Measurements from ENCODE around the gene ZNF385B.

The ZNF385B gene

DNA sequence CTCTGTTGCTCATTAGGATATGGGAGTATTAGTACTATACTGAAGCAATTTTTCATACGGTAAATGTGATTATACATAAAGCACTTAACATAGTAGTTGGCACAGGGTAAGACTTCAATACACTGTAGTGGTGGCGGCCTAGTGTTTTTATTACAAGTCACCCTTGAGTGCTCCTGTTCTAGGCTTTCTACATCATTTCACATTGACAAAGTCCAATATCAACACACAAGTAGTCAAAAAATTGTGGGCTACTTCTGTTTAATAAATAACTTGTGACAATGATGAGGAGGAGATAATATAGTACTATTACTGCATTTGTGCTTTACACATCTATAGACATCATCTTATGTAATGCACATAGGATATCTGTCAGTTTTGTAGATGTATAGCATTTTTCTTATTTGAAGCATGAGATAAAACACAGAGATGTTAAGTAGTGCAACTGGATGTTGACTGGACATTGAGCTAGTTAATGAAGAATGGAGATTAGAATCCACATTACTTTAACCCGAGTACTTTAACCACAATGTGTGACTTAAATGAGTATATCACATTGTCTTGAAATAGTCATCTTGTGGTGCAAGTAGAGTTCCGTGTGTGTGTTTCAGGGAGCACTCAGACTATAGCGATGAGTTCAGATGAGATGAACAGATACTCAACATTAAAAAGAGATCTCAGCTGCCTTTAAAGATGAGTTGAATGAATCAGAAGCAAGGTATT is 134.8 kb downstream of the ZNF385B start:
- Mint-ChIP-seq H3K27ac (no peak overlapping the region), H3K36me3 (ENCODE audit: low read depth) (no peaks in the 10 kb centered on the region), H3K4me3 (no peak overlapping the region), H3K27me3 (ENCODE audit: low read depth) (no peaks in the 10 kb centered on the region), H3K4me1 (ENCODE audit: low read depth) (no peaks in the 10 kb centered on the region), H3K9me3 (no peaks in the 10 kb centered on the region)
- no peak for DNase-seq (ENCODE audit: low spot score)

DNA sequence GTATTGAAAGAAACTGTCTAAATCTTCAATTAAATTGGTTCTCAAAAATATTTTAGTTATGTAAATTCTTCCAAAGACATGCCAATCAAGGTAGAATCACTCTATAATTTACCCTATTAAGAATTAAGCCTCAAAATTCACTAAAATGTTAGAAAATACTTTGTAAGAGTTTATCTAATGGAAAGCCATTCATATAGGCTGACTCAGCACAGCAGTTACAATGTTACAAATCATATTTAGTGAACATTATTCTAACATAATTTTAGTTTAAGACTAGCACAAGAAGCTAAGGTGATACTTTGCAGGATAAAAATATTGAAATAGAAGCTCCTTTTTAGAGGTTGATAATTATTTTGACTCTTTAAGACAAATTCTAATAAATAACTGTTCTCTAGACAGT is 137.0 kb downstream of the ZNF385B start:
- Mint-ChIP-seq H3K27me3 (ENCODE audit: low read depth) (no peaks in the 10 kb centered on the region), H3K9me3 (no peaks in the 10 kb centered on the region)

DNA sequence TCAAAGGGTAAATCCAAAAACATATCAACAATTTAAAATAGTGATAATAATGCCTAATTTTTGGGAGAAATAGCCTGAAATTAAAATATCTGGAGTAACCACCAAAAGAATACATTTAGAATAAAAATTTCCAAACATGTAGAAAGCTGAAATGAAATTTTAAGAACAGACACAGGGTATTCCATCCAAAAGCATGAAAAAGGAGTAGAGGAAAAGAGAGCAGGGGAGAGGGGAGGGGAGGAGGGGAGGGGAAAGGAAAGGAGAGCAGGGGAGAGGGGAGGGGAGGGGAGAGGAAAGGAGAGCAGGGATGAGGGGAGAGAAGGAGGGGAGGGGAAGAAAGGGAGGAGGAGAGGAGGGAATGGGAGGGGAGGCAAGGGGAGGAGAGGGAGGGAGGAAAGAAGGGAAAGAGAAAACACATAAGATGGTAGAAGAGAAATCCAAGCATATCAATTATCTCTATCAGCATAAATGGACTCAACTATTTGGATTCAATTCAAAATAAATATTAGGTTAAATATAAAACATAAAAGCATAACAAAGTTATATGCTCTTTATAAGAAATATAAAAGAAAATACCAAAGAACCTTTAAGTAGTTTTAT is 141.1 kb downstream of the ZNF385B start:
- no peak for DNase-seq (ENCODE audit: low spot score)
- peaks cover 4% of the 10 kb centered on the region for H3K27me3 Mint-ChIP-seq (ENCODE audit: low read depth)
- no peaks in the 10 kb centered on the region for H3K9me3 Mint-ChIP-seq
- no peak overlapping the region for H3K4me3 Mint-ChIP-seq
- H3K36me3 Mint-ChIP-seq (ENCODE audit: low read depth) = no peaks in the 10 kb centered on the region
- H3K27ac Mint-ChIP-seq = no peak overlapping the region
- H3K4me1 Mint-ChIP-seq (ENCODE audit: low read depth) = no peaks in the 10 kb centered on the region

More for the DNA sequence above, 137.0 kb downstream of the ZNF385B start:
- Mint-ChIP-seq H3K27ac (no peak overlapping the region), H3K36me3 (ENCODE audit: low read depth) (no peaks in the 10 kb centered on the region), H3K4me3 (no peak overlapping the region), H3K4me1 (ENCODE audit: low read depth) (no peaks in the 10 kb centered on the region)
- DNase-seq (ENCODE audit: low spot score) = no peak

DNA sequence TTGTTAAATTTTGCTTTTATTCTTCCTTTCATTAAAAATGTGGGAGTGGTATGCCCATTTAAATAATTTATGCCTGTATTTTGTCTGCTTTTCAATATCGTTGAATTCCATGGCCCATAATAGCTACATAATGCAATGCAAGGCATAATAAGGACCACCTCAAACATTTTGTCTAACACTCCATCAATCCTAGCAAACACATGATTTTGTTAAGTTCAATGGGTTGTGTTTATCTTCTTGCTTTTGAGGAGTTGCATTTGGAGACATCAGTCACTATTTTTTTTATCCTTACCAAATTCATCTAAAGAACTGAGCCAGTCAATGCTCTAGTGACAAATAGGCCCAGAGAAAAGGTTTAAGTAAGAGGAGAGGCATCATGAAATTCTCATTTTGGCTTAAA is 145.5 kb downstream of the ZNF385B start:
- H3K27ac Mint-ChIP-seq = no peak overlapping the region
- H3K4me3 Mint-ChIP-seq = no peak overlapping the region
- DNase-seq (ENCODE audit: low spot score) = no peak
- peaks cover 4% of the 10 kb centered on the region for H3K27me3 Mint-ChIP-seq (ENCODE audit: low read depth)
- H3K36me3 Mint-ChIP-seq (ENCODE audit: low read depth) = no peaks in the 10 kb centered on the region
- H3K4me1 Mint-ChIP-seq (ENCODE audit: low read depth) = no peaks in the 10 kb centered on the region
- H3K9me3 Mint-ChIP-seq = no peaks in the 10 kb centered on the region

DNA sequence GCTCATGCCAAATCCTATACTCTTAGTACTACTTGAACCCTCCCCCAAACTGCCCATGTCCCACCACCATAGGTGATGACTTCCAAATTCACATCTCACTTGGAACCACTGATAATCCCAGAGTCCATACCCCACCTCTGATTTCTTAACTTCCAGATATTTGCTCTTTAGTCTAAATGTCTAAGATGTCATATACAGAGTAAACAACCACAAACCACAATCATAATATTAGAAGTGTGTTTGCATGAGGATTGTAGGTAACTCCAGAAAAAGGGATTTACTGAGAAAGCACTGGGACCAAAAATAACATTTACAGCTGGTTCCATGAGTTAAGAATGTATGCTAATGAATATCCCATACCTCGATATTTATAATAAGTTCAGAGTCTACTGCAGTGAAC is 146.2 kb downstream of the ZNF385B start:
- DNase-seq (ENCODE audit: low spot score) = no peak
- no peaks in the 10 kb centered on the region for H3K4me1 Mint-ChIP-seq (ENCODE audit: low read depth)

DNA sequence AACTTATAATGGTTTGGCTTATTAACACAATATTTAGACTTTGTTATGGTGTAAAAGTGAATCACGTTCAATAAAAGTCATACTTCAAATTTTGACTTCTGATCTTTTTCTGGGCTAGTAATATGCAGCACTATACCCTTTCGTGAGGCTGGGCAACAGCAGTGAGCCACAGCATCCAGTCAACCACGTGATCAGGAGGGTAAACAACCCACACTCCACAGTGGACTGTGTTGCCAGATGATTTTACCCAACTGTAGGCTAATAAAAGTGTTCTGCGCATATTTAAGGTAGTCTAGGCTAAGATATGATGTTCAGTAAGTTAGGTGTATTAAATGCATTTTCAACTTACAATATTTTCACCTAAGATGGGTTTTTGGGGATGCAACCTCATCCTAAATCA is 148.6 kb downstream of the ZNF385B start:
- Mint-ChIP-seq H3K27ac (no peak overlapping the region), H3K27me3 (ENCODE audit: low read depth) (no peaks in the 10 kb centered on the region), H3K4me1 (ENCODE audit: low read depth) (no peaks in the 10 kb centered on the region), H3K4me3 (no peak overlapping the region), H3K36me3 (ENCODE audit: low read depth) (no peaks in the 10 kb centered on the region), H3K9me3 (no peaks in the 10 kb centered on the region)
- DNase-seq (ENCODE audit: low spot score) = no peak

More for the DNA sequence above, 146.2 kb downstream of the ZNF385B start:
- no peaks in the 10 kb centered on the region for H3K36me3 Mint-ChIP-seq (ENCODE audit: low read depth)
- H3K27ac Mint-ChIP-seq = no peak overlapping the region
- no peak overlapping the region for H3K4me3 Mint-ChIP-seq
- H3K27me3 Mint-ChIP-seq (ENCODE audit: low read depth) = peaks cover 4% of the 10 kb centered on the region
- no peaks in the 10 kb centered on the region for H3K9me3 Mint-ChIP-seq

DNA sequence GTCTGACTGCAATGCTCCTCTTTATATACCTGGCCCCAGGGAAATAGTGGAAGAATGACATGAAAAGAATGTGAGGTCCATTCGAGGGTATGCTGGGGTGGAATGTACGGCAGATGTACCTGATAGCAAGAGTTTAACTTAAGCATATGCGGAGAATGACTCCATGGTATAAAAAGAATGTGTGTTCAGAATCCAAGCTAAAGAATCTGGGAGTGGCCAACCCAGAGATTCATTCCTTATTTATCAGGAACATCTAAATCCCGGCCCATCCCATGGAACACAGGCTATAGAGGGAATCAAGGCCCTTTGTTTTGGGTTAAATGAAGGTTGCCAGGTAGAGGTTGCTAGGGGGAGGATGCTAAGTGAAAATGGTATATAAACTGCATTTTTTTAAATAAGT is 150.0 kb downstream of the ZNF385B start:
- no peak for DNase-seq (ENCODE audit: low spot score)
- H3K9me3 Mint-ChIP-seq = no peaks in the 10 kb centered on the region
- H3K4me3 Mint-ChIP-seq = no peak overlapping the region
- no peak overlapping the region for H3K27ac Mint-ChIP-seq
- H3K4me1 Mint-ChIP-seq (ENCODE audit: low read depth) = no peaks in the 10 kb centered on the region
- no peaks in the 10 kb centered on the region for H3K27me3 Mint-ChIP-seq (ENCODE audit: low read depth)
- H3K36me3 Mint-ChIP-seq (ENCODE audit: low read depth) = no peaks in the 10 kb centered on the region

DNA sequence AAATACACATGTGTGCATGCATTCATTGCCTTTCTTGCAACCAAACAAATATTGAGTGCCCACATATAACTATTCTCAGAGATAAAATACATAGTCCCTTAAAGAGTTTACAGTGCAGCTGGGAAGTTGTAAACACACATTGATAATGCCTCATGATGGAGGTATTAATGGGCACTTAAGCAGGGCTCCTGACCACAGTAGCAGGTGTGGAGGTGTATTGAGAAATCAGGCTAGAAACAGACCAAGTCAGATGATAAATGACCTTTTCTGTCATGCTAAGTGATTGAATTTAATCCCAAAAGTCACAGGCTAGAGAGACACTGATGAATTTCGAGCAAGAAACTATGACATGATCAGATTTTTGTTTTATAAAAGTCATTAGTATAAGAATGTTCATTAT is 157.7 kb downstream of the ZNF385B start:
- H3K9me3 Mint-ChIP-seq = no peaks in the 10 kb centered on the region
- H3K27ac Mint-ChIP-seq = no peak overlapping the region
- H3K27me3 Mint-ChIP-seq (ENCODE audit: low read depth) = no peaks in the 10 kb centered on the region
- no peak overlapping the region for H3K4me3 Mint-ChIP-seq
- H3K4me1 Mint-ChIP-seq (ENCODE audit: low read depth) = no peaks in the 10 kb centered on the region
- DNase-seq (ENCODE audit: low spot score) = no peak
- no peaks in the 10 kb centered on the region for H3K36me3 Mint-ChIP-seq (ENCODE audit: low read depth)

DNA sequence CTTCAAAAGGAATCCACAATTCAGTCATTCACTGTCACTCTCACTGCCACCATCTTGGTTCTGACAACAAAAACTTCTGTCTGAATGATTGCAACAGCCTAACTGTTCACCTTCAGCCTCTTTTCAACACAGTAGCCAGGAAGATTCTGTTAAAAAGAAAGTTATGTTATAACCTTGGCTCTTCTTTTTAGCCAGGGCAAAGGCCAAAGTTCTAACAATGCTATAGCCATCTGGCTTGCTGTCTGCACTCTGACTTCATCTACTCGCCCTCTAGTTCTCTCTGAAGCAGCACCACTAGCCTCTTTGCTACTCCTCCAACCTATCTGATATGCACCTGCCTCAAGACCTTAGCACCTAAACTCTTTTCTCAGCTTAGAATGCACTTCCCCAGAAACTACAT is 158.5 kb downstream of the ZNF385B start:
- Mint-ChIP-seq H3K36me3 (ENCODE audit: low read depth) (no peaks in the 10 kb centered on the region), H3K9me3 (no peaks in the 10 kb centered on the region), H3K27ac (no peak overlapping the region), H3K27me3 (ENCODE audit: low read depth) (no peaks in the 10 kb centered on the region), H3K4me1 (ENCODE audit: low read depth) (no peaks in the 10 kb centered on the region), H3K4me3 (no peak overlapping the region)
- DNase-seq (ENCODE audit: low spot score) = no peak

DNA sequence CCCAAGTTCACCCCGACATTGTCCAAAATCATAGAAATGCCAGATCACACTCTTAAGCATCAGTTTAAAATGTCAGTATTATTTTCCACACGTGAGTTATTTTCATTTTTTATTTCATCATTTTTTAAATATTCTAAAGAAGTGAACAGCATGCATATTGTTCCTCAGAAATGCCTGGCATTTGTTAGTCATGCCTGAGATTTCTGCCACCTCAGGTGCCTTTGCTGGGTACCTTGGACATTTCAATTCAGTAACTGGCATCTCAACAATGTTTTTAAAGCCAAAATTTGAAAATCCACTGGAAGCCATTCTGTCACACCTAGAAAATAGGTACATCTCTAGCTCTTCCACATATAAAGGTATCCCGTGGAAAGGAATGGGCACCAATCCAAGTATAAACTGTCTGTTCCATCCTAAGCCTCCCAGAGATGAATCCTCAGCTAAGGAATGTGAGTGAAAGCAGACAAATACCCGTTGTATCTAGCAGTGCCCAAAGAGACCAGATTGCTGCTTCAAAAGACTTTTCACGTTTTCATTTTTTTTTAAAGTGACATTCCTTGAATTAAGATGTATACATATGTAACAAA is 159.8 kb downstream of the ZNF385B start:
- Mint-ChIP-seq H3K36me3 (ENCODE audit: low read depth) (no peaks in the 10 kb centered on the region), H3K27ac (no peak overlapping the region), H3K27me3 (ENCODE audit: low read depth) (no peaks in the 10 kb centered on the region), H3K4me1 (ENCODE audit: low read depth) (no peaks in the 10 kb centered on the region), H3K9me3 (no peaks in the 10 kb centered on the region), H3K4me3 (no peak overlapping the region)
- no peak for DNase-seq (ENCODE audit: low spot score)

DNA sequence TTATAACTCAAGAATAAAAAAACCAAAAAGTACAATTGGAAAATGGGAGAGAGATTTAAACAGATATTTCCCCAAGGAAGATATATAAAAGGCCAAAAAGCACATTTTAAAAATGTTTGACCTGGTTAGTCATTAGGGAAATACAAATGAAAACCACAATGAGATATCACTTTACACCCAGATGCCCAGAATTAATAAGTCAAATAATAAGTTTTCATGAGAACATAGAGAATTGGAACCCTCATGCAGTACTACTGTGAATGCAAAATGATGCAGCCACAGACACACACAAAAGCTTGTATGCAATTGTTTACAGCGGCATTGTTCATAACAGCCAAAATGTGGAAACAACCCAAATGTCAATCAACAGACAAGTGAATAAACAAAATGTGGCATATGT is 165.9 kb downstream of the ZNF385B start:
- H3K4me3 Mint-ChIP-seq = no peak overlapping the region
- H3K9me3 Mint-ChIP-seq = no peaks in the 10 kb centered on the region
- no peaks in the 10 kb centered on the region for H3K27me3 Mint-ChIP-seq (ENCODE audit: low read depth)
- no peaks in the 10 kb centered on the region for H3K36me3 Mint-ChIP-seq (ENCODE audit: low read depth)
- no peak for DNase-seq (ENCODE audit: low spot score)
- H3K27ac Mint-ChIP-seq = no peak overlapping the region
- H3K4me1 Mint-ChIP-seq (ENCODE audit: low read depth) = no peaks in the 10 kb centered on the region

DNA sequence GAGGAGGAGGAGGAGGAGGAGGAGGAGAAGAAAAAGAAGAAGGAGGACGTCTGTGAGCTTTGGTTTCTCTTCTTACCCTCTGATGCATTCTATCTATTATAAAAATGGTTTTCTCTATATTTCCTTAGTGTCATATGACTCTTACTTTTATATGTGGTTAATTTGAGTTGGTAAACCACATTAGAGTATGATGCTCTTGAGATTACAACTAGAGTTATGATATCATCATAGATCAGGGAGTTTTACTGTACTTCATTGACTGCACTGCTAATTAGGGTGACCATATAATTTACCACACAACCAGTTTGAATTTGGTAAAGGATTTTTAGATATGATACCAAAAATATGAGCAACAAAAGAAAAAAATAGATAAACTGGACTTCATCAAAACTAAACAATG is 166.4 kb downstream of the ZNF385B start:
- Mint-ChIP-seq H3K4me3 (no peak overlapping the region), H3K4me1 (ENCODE audit: low read depth) (no peaks in the 10 kb centered on the region), H3K9me3 (no peaks in the 10 kb centered on the region), H3K27ac (no peak overlapping the region), H3K36me3 (ENCODE audit: low read depth) (no peaks in the 10 kb centered on the region), H3K27me3 (ENCODE audit: low read depth) (no peaks in the 10 kb centered on the region)
- no peak for DNase-seq (ENCODE audit: low spot score)

DNA sequence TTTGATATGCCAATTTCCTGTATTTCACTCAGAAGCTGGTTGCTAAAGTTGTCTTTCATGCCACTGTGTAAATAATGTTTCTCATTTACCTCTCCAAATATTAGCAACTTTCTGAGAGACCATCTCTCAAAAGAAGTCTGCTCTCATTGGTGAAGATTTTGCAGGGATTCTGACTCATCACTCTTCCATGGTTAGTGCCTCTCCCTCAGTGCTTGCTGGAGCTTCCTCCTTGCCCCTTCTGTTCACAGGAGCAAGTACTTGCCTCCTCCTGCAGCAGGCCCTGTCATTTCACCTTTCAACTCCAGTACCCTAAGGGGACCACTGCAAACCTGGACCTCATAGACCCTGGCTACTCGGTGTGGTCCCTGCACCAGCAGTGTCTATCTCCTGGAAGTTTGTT is 168.8 kb downstream of the ZNF385B start:
- Mint-ChIP-seq H3K4me3 (no peak overlapping the region), H3K27me3 (ENCODE audit: low read depth) (no peaks in the 10 kb centered on the region), H3K4me1 (ENCODE audit: low read depth) (no peaks in the 10 kb centered on the region), H3K27ac (no peak overlapping the region), H3K36me3 (ENCODE audit: low read depth) (no peaks in the 10 kb centered on the region), H3K9me3 (no peaks in the 10 kb centered on the region)
- DNase-seq (ENCODE audit: low spot score) = no peak

DNA sequence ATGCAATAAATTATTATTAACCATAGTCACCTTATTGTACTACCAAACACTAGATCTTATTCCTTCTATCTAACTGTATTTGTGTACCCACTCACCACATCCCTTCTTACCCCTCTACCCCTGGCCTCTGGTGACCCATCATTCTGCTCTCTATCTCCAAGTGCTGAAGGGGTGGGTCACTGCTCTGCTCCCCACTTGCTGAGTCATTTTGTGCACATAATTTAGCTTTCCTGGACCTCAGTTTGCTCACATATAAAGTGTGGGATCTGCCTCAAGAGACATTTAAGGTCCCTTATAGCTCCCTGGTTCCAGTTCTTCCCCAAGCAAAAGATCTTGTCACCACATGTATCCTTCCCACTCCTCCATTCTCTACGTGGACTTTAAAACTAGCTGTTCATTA is 169.4 kb downstream of the ZNF385B start:
- no peaks in the 10 kb centered on the region for H3K4me1 Mint-ChIP-seq (ENCODE audit: low read depth)
- H3K4me3 Mint-ChIP-seq = no peak overlapping the region
- H3K9me3 Mint-ChIP-seq = no peaks in the 10 kb centered on the region
- H3K36me3 Mint-ChIP-seq (ENCODE audit: low read depth) = no peaks in the 10 kb centered on the region
- no peak for DNase-seq (ENCODE audit: low spot score)
- H3K27ac Mint-ChIP-seq = no peak overlapping the region
- no peaks in the 10 kb centered on the region for H3K27me3 Mint-ChIP-seq (ENCODE audit: low read depth)

DNA sequence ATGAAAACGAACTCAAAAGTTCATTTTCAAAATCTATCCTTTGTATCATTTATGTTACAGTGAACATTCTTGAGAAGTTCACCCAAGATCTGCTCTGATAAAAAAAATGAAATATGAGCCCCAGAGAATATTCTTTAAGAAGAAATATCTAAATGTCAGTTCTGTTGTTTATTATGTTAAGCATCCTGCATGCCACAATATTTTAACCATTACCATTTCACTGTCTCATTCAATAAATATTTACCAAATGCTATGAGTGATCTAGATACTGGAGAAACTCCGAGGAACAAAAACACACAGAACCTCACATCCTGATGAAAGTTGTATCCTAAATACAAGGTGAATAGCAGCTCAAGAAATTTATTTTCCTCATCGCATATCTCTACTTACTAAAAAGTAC is 170.2 kb downstream of the ZNF385B start:
- no peak overlapping the region for H3K4me3 Mint-ChIP-seq
- DNase-seq (ENCODE audit: low spot score) = no peak
- H3K4me1 Mint-ChIP-seq (ENCODE audit: low read depth) = no peaks in the 10 kb centered on the region
- no peaks in the 10 kb centered on the region for H3K9me3 Mint-ChIP-seq
- no peaks in the 10 kb centered on the region for H3K27me3 Mint-ChIP-seq (ENCODE audit: low read depth)
- H3K36me3 Mint-ChIP-seq (ENCODE audit: low read depth) = no peaks in the 10 kb centered on the region
- no peak overlapping the region for H3K27ac Mint-ChIP-seq

Data from T-helper 2 cell treated with Interferon-gamma antibody and Interleukin-4, amounts not matched to agents 5 μg/mL and 100 μg/mL, for 36 hours (primary cell).